ENCODE data around the gene SEMA4G. TPM values are rescaled to one million over a fixed set of nuclear protein-coding genes. Genes with fewer than 3 reads are reported as not detected.

SEMA4G gene
- total and polyA plus RNA-seq, 2 of the 8 experiments (the other 6 are each of a cell fraction or from before 2014, with no cell fraction given): 7.1 to 18.2 TPM

DNA sequence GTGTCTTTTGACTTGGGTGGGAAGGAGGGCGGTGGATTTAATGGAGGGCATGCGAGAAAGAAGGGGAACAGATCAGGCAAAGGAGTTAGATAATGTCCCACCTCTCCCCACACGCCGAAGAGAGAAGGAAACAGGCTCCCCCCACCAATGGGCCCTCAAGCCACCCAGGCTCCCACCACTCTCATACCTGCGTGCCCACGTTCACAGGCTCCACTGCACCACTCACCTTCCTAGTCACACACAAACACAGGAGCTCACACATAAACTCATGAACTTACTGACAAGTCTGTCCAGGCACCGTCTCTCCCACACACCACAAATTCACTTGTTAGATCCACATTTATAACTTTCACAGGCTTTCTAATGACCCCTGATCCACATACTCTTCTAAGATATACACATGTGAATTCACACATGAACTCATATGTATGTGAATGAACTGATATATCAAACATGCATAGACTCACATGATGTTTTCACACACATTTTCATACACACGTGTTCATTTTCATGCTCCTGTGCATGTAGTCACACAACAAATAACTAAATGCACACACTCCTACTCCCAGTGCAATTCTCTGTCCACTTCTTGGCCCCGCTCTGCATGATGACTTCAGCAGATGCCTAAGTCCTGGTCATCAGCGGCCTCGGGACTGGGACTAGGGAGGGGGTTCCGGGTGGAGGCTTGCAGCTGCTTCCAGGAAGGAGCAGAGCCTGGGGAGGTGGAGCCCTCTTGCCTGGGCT, 31.8 kb downstream of the SEMA4G start:
- Histone ChIP-seq H3K79me1 (ENCODE audit: low read depth, low read length) (peaks cover 6% of the 10 kb centered on the region; the same call in 1 of the 2 replicates), H3K9me3 (ENCODE audit: insufficient read depth in 2 of 2, low read depth in 1 of 2, low read length in 1 of 2) (no peaks in the 10 kb centered on the region), H3K4me2 (ENCODE audit: insufficient read depth in 1 of 2, low read depth in 2 of 2, low read length in 2 of 2) (peak overlapping the region; percentile 90 to 93), H3K27me3 (replicated peaks in 1 of 4; ENCODE audit: control insufficient read depth in 3 of 4, extremely low read depth in 1 of 4, insufficient read depth in 3 of 4, low read length in 3 of 4) (no peaks in the 10 kb centered on the region), H2AK5ac (ENCODE audit: low read depth, low read length) (no peak overlapping the region; the same call in 1 of the 2 replicates), H2BK5ac (ENCODE audit: low read depth, low read length) (peak overlapping the region; percentile 64; the same call in 1 of the 2 replicates), H3K36me3 (ENCODE audit: control insufficient read depth in 2 of 4, insufficient read depth in 4 of 4, low read length in 3 of 4) (peaks cover 9 to 32% (median 23%) of the 10 kb centered on the region in 4 experiments; a peak in 7 of 8 replicates), H3K14ac (ENCODE audit: insufficient read length) (no peak overlapping the region), H2AFZ (ENCODE audit: low read length) (no peak overlapping the region), H3K27ac (ENCODE audit: low read depth, low read length) (no peak overlapping the region), H3K23me2 (ENCODE audit: low read depth, low read length) (peaks cover 17% of the 10 kb centered on the region), H3K9ac (replicated peaks in 1 of 4; ENCODE audit: extremely low read depth in 1 of 4, low read depth in 3 of 4, low read length in 3 of 4) (peak overlapping the region in 2 of 4 experiments; percentile 88 to 89; a peak in 4 of 7 replicates), H4K20me1 (replicated peaks in 1 of 2; ENCODE audit: control insufficient read depth in 1 of 2, insufficient read depth in 2 of 2, low read length in 2 of 2) (peaks cover 1 to 13% of the 10 kb centered on the region in 2 experiments), H3K18ac (ENCODE audit: extremely low read depth, low read length) (0 out of 2 replicates have a peak overlapping the region, but pooled peaks have one; percentile 24), H4K8ac (ENCODE audit: extremely low read depth, insufficient read depth, low read length) (no peak overlapping the region), H3K23ac (ENCODE audit: insufficient read length) (no peak overlapping the region), H4K91ac (replicated peaks; ENCODE audit: insufficient read length, low read length) (peak overlapping the region; percentile 26), H3K4me1 (replicated peaks in 1 of 4; ENCODE audit: control insufficient read depth in 3 of 4, insufficient read depth in 4 of 4, low read length in 3 of 4) (peaks cover 4 to 24% (median 14%) of the 10 kb centered on the region in 4 experiments), H3K56ac (replicated peaks; ENCODE audit: insufficient read length, low read depth, low read length) (peak overlapping the region; percentile 17), H3K79me2 (ENCODE audit: control insufficient read depth in 1 of 2, insufficient read depth in 2 of 2, low read length in 2 of 2) (peaks cover 0 to 33% of the 10 kb centered on the region in 2 experiments; a peak in 2 of 4 replicates), H2BK120ac (replicated peaks; ENCODE audit: low read depth, low read length) (no peak overlapping the region), H2BK15ac (ENCODE audit: low read length) (peak overlapping the region; percentile 48; the same call in 1 of the 2 replicates), H4K5ac (ENCODE audit: insufficient read length, low read depth, low read length) (no peak overlapping the region), H2BK20ac (ENCODE audit: low read length) (no peak overlapping the region), H3K4ac (replicated peaks; ENCODE audit: insufficient read length, low read depth, low read length) (peak overlapping the region; percentile 76), H3K4me3 (ENCODE audit: extremely low read depth in 1 of 4, insufficient read depth in 2 of 4, low read depth in 3 of 4, low read length in 4 of 4) (peak overlapping the region in 2 of 4 experiments; percentile 76 to 90; a peak in 3 of 8 replicates), H2BK12ac (ENCODE audit: low read depth, low read length) (0 out of 2 replicates have a peak overlapping the region, but pooled peaks have one; percentile 46)
- WGBS, 2 experiments (ENCODE audit: extremely low coverage in 1 of 2, insufficient coverage in 1 of 2, insufficient read length in 1 of 2, insufficient replicate concordance in 2 of 2, low coverage in 1 of 2, low lambda C conversion rate in 2 of 2, missing lambda C conversion rate in 1 of 2): 81% methylated on average over 10 of the region's 12 CpGs; no CpG with 5 or more reads in 1 of the 2 experiments
- POLR2A ChIA-PET (ENCODE audit: partially characterized antibody): interaction anchor here (1.4 to 12.6 kb wide), 3 partner anchors 8 to 12 kb away, joined by 3 to 143 read pairs (median 4); no protein-coding TSS in a partner anchor
- no peak for FAIRE-seq
- CTCF ChIA-PET (ENCODE audit: partially characterized antibody): interaction anchor here (0.9 to 26.8 kb wide), 6 partner anchors 6 to 121 kb away, joined by 3 to 464 read pairs (median 4); no protein-coding TSS in a partner anchor
- no peak for DNase-seq (ENCODE audit: low read depth in 1 of 2, low spot score in 2 of 2)

Data from H1 (cell line).